HepG2 (cell line): ENCODE results near the gene PNKD.

Source experiments
- FOXM1 ChIP-seq: sonication (generic); formaldehyde crosslinking; IDR thresholded peaks from 2 replicates; pipeline ENCODE4 v1.5.0; 2020; ENCODE audit warnings: missing genetic modification reagents
- IRF2 ChIP-seq: IDR thresholded peaks from 2 replicates; pipeline ENCODE4 v1.6.1; 2018; ENCODE audit warnings: missing genetic modification reagents, missing compliant biosample characterization
- KAT7 ChIP-seq: IDR thresholded peaks from 2 replicates; pipeline ENCODE4 v1.6.1; 2018; ENCODE audit warnings: borderline replicate concordance, missing compliant biosample characterization
- ZFP37 ChIP-seq: sonication (generic); formaldehyde crosslinking; IDR thresholded peaks from 2 replicates; pipeline ENCODE4 v1.4.0; 2020; ENCODE audit warnings: missing genetic modification reagents, borderline replicate concordance
- ZNF205 ChIP-seq: IDR thresholded peaks from 2 replicates; pipeline ENCODE4 v1.6.1; 2018; ENCODE audit warnings: missing biosample characterization, missing genetic modification reagents
- ZNF724P ChIP-seq: sonication (generic); formaldehyde crosslinking; IDR thresholded peaks from 2 replicates; pipeline ENCODE4 v1.8.0; 2022; ENCODE audit warnings: missing genetic modification reagents, borderline replicate concordance
- TF ChIP-seq, protein P1 (sequence below): sonication (generic); formaldehyde crosslinking; IDR thresholded peaks from 2 replicates; pipeline ENCODE4 v1.4.0; 2020; ENCODE audit warnings: missing genetic modification reagents

DNA sequence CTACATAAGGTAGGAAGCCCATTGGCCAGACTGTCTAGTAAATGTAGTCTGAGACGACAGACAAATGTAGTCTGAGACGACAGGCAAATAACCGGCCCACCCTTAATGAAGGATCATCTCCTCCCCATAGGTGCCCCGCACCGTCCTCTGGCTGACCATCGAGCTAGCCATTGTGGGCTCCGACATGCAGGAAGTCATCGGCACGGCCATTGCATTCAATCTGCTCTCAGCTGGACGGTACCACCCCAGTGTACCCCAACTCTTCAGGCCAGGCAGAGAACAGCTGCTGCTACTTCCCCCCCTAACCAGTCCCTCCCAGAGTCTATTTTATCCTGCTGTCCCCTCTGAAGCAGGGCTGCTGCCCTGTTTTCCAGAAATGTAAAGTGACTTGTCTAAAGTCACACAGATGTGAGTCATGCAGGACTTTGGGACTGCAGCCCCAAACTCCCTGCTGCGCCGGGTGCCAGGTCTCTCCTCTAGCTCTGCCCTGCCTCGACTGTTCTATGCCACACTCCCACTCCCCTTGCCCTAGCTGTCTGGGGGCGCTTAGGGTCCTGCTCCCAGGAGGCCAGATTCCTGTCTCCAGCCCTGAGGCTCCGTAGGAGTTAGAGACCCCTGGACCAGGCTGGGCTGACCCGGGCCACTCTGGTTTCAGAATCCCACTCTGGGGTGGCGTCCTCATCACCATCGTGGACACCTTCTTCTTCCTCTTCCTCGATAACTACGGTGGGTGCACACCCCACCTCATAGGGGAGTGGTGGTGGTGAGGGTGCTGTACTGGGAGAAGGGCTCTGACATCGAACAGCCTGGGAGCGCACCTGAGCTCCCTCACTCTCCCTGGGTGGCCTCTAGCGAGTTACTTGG lies 116.4 kb downstream of the PNKD start:
- TF ChIP-seq, protein P1, sequence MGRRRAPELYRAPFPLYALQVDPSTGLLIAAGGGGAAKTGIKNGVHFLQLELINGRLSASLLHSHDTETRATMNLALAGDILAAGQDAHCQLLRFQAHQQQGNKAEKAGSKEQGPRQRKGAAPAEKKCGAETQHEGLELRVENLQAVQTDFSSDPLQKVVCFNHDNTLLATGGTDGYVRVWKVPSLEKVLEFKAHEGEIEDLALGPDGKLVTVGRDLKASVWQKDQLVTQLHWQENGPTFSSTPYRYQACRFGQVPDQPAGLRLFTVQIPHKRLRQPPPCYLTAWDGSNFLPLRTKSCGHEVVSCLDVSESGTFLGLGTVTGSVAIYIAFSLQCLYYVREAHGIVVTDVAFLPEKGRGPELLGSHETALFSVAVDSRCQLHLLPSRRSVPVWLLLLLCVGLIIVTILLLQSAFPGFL (CRISPR knock-in tag), result no peak
- TF ChIP-seq KAT7 (CRISPR knock-in tag), result no peak
- no peak for TF ChIP-seq ZFP37
- TF ChIP-seq FOXM1 (CRISPR knock-in tag), result no peak
- TF ChIP-seq ZNF205 (CRISPR knock-in tag), result no peak; the same call in 1 of the 2 replicates
- TF ChIP-seq ZNF724P, result no peak
- no peak for TF ChIP-seq IRF2 (CRISPR knock-in tag)
